H1 (cell line): ENCODE results near the gene MPND. TPM values are rescaled to one million over a fixed set of nuclear protein-coding genes. Genes with fewer than 3 reads are reported as not detected.

Experiments used
- CTCF ChIA-PET: fragments of 300-600 bp; sonication (Branson Sonifier 250); formaldehyde crosslinking; loops from one replicate; lab custom pipeline; 2021; ENCODE audit not compliant: partially characterized antibody; lab: Charles Lee
- POLR2A ChIA-PET: fragments of 300-600 bp; sonication (Branson Sonifier 250); formaldehyde crosslinking; loops from one replicate; lab custom pipeline; 2021; ENCODE audit warnings: inconsistent platforms; ENCODE audit not compliant: partially characterized antibody; lab: Charles Lee
- DNase-seq, 2 experiments: peaks; one replicate each; pipeline versions ENCODE4 v3.0.0 to v3.0.0-alpha.2; 2010 to 2022; ENCODE audit warnings: low spot score in 2 of 2, low read depth in 1 of 2, mixed read lengths in 1 of 2
- FAIRE-seq: peaks from 2 replicates; lab custom pipeline; 2011; peaks lifted over from hg19 to GRCh38; lab: Jason Lieb, UNC
- H2AFZ ChIP-seq: 2 replicates; pipeline ENCODE4 v1.8.1; 2012; ENCODE audit warnings: low read length, inconsistent platforms
- H2AK5ac ChIP-seq: 2 replicates; pipeline ENCODE4 v1.6.1; 2013; ENCODE audit warnings: low read depth, low read length
- H2BK120ac ChIP-seq: replicated peaks from 2 replicates; pipeline ENCODE3; 2013; ENCODE audit warnings: low read depth, low read length, inconsistent platforms
- H2BK12ac ChIP-seq: 2 replicates; pipeline ENCODE4 v1.6.1; 2013; ENCODE audit warnings: low read depth, low read length
- H2BK15ac ChIP-seq: 2 replicates; pipeline ENCODE4 v1.6.1; 2013; ENCODE audit warnings: low read length
- H2BK20ac ChIP-seq: 2 replicates; pipeline ENCODE4 v1.6.1; 2013; ENCODE audit warnings: low read length
- H2BK5ac ChIP-seq: 2 replicates; pipeline ENCODE4 v1.6.1; 2013; ENCODE audit warnings: low read depth, low read length
- H3K14ac ChIP-seq: 2 replicates; pipeline ENCODE4 v1.6.1; 2013; ENCODE audit warnings: inconsistent platforms; ENCODE audit not compliant: insufficient read length
- H3K18ac ChIP-seq: 2 replicates; pipeline ENCODE4 v1.6.1; 2013; ENCODE audit warnings: low read length; ENCODE audit errors: extremely low read depth
- H3K23ac ChIP-seq: 2 replicates; pipeline ENCODE4 v1.6.1; 2013; ENCODE audit warnings: inconsistent platforms; ENCODE audit not compliant: insufficient read length
- H3K23me2 ChIP-seq: 2 replicates; pipeline ENCODE4 v1.6.1; 2013; ENCODE audit warnings: low read depth, low read length
- H3K27ac ChIP-seq: 2 replicates; pipeline ENCODE4 v1.6.1; 2011; ENCODE audit warnings: low read depth, low read length, inconsistent platforms
- H3K27me3 ChIP-seq, 4 experiments: replicated peaks in 1 of 4; 1 replicate in 1 of 4; 2 replicates in 3 of 4; pipeline versions ENCODE4 v1.6.1 to v1.8.1; 2011 to 2013; ENCODE audit warnings: low read length in 3 of 4, mild to moderate bottlenecking in 3 of 4, inconsistent platforms in 2 of 4, mixed read lengths in 2 of 4, moderate library complexity in 1 of 4; ENCODE audit not compliant: control insufficient read depth in 3 of 4, insufficient read depth in 3 of 4; ENCODE audit errors: extremely low read depth in 1 of 4
- H3K36me3 ChIP-seq, 4 experiments: 2 replicates each; pipeline versions ENCODE4 v1.6.1 to v1.8.1; 2011 to 2013; ENCODE audit warnings: mild to moderate bottlenecking in 4 of 4, low read length in 3 of 4, moderate library complexity in 2 of 4, control low read depth in 1 of 4, inconsistent platforms in 1 of 4; ENCODE audit not compliant: insufficient read depth in 4 of 4, control insufficient read depth in 2 of 4
- H3K4ac ChIP-seq: replicated peaks from 2 replicates; pipeline ENCODE3; 2013; ENCODE audit warnings: low read length, low read depth, mixed read lengths, inconsistent platforms; ENCODE audit not compliant: insufficient read length
- H3K4me1 ChIP-seq, 4 experiments: replicated peaks in 1 of 4; 1 replicate in 1 of 4; 2 replicates in 3 of 4; pipeline versions ENCODE4 v1.6.1 to v1.8.1; 2011 to 2013; ENCODE audit warnings: low read length in 3 of 4, inconsistent platforms in 2 of 4, mixed read lengths in 1 of 4; ENCODE audit not compliant: insufficient read depth in 4 of 4, control insufficient read depth in 3 of 4
- H3K4me2 ChIP-seq, 2 experiments: 2 replicates each; pipeline versions ENCODE4 v1.6.1 to v1.8.1; 2011 to 2013; ENCODE audit warnings: low read depth in 2 of 2, low read length in 2 of 2, control low read depth in 1 of 2, inconsistent platforms in 1 of 2, mild to moderate bottlenecking in 1 of 2; ENCODE audit not compliant: insufficient read depth in 1 of 2
- H3K4me3 ChIP-seq, 4 experiments: fragments of 200-600, 300-600 bp in 1 of 4; sonication (generic), shearing (Covaris generic), sonication (Bioruptor Twin) in 1 of 4; 2 replicates each; pipeline versions ENCODE4 v1.5.1 to v1.8.1; 2011 to 2016; ENCODE audit warnings: low read length in 4 of 4, low read depth in 3 of 4, control low read depth in 2 of 4, inconsistent platforms in 2 of 4, mild to moderate bottlenecking in 2 of 4, mixed read lengths in 1 of 4, moderate library complexity in 1 of 4; ENCODE audit not compliant: insufficient read depth in 2 of 4; ENCODE audit errors: extremely low read depth in 1 of 4
- H3K56ac ChIP-seq: replicated peaks from 2 replicates; pipeline ENCODE3; 2013; ENCODE audit warnings: low read depth, mild to moderate bottlenecking, mixed read lengths, low read length, inconsistent platforms; ENCODE audit not compliant: insufficient read length
- H3K79me1 ChIP-seq: 2 replicates; pipeline ENCODE4 v1.6.1; 2013; ENCODE audit warnings: low read depth, low read length, control low read depth
- H3K79me2 ChIP-seq, 2 experiments: 2 replicates each; pipeline versions ENCODE4 v1.6.1 to v1.8.1; 2012 to 2013; ENCODE audit warnings: low read length in 2 of 2, mild to moderate bottlenecking in 2 of 2, inconsistent platforms in 1 of 2; ENCODE audit not compliant: insufficient read depth in 2 of 2, control insufficient read depth in 1 of 2
- H3K9ac ChIP-seq, 4 experiments: replicated peaks in 1 of 4; 1 replicate in 1 of 4; 2 replicates in 3 of 4; pipeline versions ENCODE4 v1.6.1 to v1.8.1; 2011 to 2013; ENCODE audit warnings: low read depth in 3 of 4, low read length in 3 of 4, control low read depth in 2 of 4, mild to moderate bottlenecking in 2 of 4, moderate library complexity in 2 of 4, inconsistent platforms in 1 of 4; ENCODE audit errors: extremely low read depth in 1 of 4
- H3K9me3 ChIP-seq, 2 experiments: 2 replicates each; pipeline versions ENCODE4 v1.6.1 to v1.8.1; 2012 to 2013; ENCODE audit warnings: mild to moderate bottlenecking in 2 of 2, moderate library complexity in 2 of 2, control low read depth in 1 of 2, inconsistent platforms in 1 of 2, low read depth in 1 of 2, low read length in 1 of 2, mixed read lengths in 1 of 2; ENCODE audit not compliant: insufficient read depth in 2 of 2
- H4K20me1 ChIP-seq, 2 experiments: replicated peaks in 1 of 2; 2 replicates each; pipeline versions ENCODE3 to v1.8.1; 2011 to 2013; ENCODE audit warnings: inconsistent platforms in 2 of 2, low read length in 2 of 2, mild to moderate bottlenecking in 1 of 2; ENCODE audit not compliant: insufficient read depth in 2 of 2, control insufficient read depth in 1 of 2
- H4K5ac ChIP-seq: 2 replicates; pipeline ENCODE4 v1.6.1; 2013; ENCODE audit warnings: low read length, low read depth, mixed read lengths, inconsistent platforms; ENCODE audit not compliant: insufficient read length
- H4K8ac ChIP-seq: 2 replicates; pipeline ENCODE4 v1.8.0; 2013; ENCODE audit warnings: mild to moderate bottlenecking, moderate library complexity, low read length, inconsistent platforms; ENCODE audit not compliant: insufficient read depth; ENCODE audit errors: extremely low read depth
- H4K91ac ChIP-seq: replicated peaks from 2 replicates; pipeline ENCODE3; 2013; ENCODE audit warnings: low read length, mixed read lengths, inconsistent platforms; ENCODE audit not compliant: insufficient read length
- CTBP2 ChIP-seq: IDR thresholded peaks from 2 replicates; pipeline ENCODE4 v1.7.0; 2011; ENCODE audit warnings: borderline replicate concordance, mild to moderate bottlenecking, moderate library complexity, mixed read lengths, low read length; ENCODE audit not compliant: insufficient read depth, insufficient read length
- GTF2F1 ChIP-seq: IDR thresholded peaks from 2 replicates; pipeline ENCODE4 v1.6.1; 2012; ENCODE audit warnings: low read depth, low read length, improper control_type of control experiment, borderline replicate concordance
- HDAC2 ChIP-seq, 2 experiments: fragments of 300-600 bp in 1 of 2; sonication (generic) in 1 of 2; IDR thresholded peaks; 2 replicates each; pipeline ENCODE4 v1.6.1; 2011 to 2012; ENCODE audit warnings: low read depth in 2 of 2, low read length in 2 of 2, mild to moderate bottlenecking in 2 of 2, moderate library complexity in 2 of 2, borderline replicate concordance in 1 of 2, inconsistent platforms in 1 of 2
- JUN ChIP-seq: IDR thresholded peaks from 2 replicates; pipeline ENCODE4 v1.6.1; 2011; ENCODE audit warnings: low read depth, mild to moderate bottlenecking, improper control_type of control experiment, low read length
- JUND ChIP-seq: IDR thresholded peaks from 2 replicates; pipeline ENCODE4 v1.6.1; 2011; ENCODE audit warnings: mild to moderate bottlenecking, improper control_type of control experiment, low read length
- NANOG ChIP-seq: IDR thresholded peaks from 2 replicates; pipeline ENCODE4 v1.6.1; 2011; ENCODE audit warnings: low read length, low read depth, mild to moderate bottlenecking, inconsistent platforms; ENCODE audit not compliant: insufficient read depth, poor library complexity, severe bottlenecking
- PHF8 ChIP-seq: fragments of 200-600 bp; sonication (generic); conservative IDR thresholded peaks from 2 replicates; pipeline ENCODE4 v1.7.1; 2012; ENCODE audit warnings: low read depth, mild to moderate bottlenecking, inconsistent platforms, low read length, moderate library complexity
- SAP30 ChIP-seq: fragments of 300-600 bp; sonication (generic); IDR thresholded peaks from 2 replicates; pipeline ENCODE4 v1.7.1; 2012; ENCODE audit warnings: low read length, moderate library complexity, mild to moderate bottlenecking, inconsistent platforms; ENCODE audit not compliant: insufficient read depth, insufficient replicate concordance
- SIN3A ChIP-seq, 2 experiments: IDR thresholded peaks in 1 of 2; conservative IDR thresholded peaks in 1 of 2; 2 replicates each; pipeline ENCODE4 v1.6.1; 2011 to 2012; ENCODE audit warnings: low read length in 2 of 2, improper control_type of control experiment in 1 of 2, low read depth in 1 of 2, mild to moderate bottlenecking in 1 of 2
- TAF1 ChIP-seq: IDR thresholded peaks from 2 replicates; pipeline ENCODE4 v1.6.1; 2011; ENCODE audit warnings: mild to moderate bottlenecking, low read depth, low read length
- YY1 ChIP-seq: IDR thresholded peaks from 2 replicates; pipeline ENCODE4 v1.6.1; 2011; ENCODE audit warnings: low read depth, mild to moderate bottlenecking, low read length
- WGBS, 2 experiments: shearing (Covaris generic) in 1 of 2; methylation state at CpG; one replicate each; pipeline versions ENCODE4 v1.1.6 to v1.1.7; 2013 to 2015; ENCODE audit warnings: low lambda C conversion rate in 2 of 2, mixed read lengths in 2 of 2, inconsistent platforms in 1 of 2, low coverage in 1 of 2, missing lambda C conversion rate in 1 of 2; ENCODE audit not compliant: insufficient replicate concordance in 2 of 2, insufficient coverage in 1 of 2, insufficient read length in 1 of 2; ENCODE audit errors: extremely low coverage in 1 of 2, missing lambda C conversion rate in 1 of 2; 5-methylcytosine and 5-hydroxymethylcytosine counted together
- polyA plus RNA-seq, 7 experiments: library from polyadenylated mRNA; depleted of rRNA in 3 of 7; stranded (reverse) in 5 of 7; unstranded in 2 of 7; fragments of >200 nt in 5 of 7; fragments of 200-250 nt in 2 of 7; gene quantifications; 1 replicate in 5 of 7; 2 replicates in 1 of 7; 4 replicates in 1 of 7; pipeline versions ENCODE4 v1.2.1 to v1.2.3, GENCODE V29; 2011 to 2013; ENCODE audit warnings: missing spikeins in 2 of 7, mixed read lengths in 2 of 7
- total RNA-seq: library from RNA; stranded (reverse); fragmentation: NEBNext Ultra II Directional; extraction: Animal tissue kit (Norgen Biotek cat#: 25700); gene quantifications from 2 replicates; pipeline ENCODE4 v1.2.1, GENCODE V29; 2021

MPND gene
- total and polyA plus RNA-seq, 2 of the 8 experiments (the other 6 are each of a cell fraction or from before 2014, with no cell fraction given), result 22.9 to 27.7 TPM

DNA sequence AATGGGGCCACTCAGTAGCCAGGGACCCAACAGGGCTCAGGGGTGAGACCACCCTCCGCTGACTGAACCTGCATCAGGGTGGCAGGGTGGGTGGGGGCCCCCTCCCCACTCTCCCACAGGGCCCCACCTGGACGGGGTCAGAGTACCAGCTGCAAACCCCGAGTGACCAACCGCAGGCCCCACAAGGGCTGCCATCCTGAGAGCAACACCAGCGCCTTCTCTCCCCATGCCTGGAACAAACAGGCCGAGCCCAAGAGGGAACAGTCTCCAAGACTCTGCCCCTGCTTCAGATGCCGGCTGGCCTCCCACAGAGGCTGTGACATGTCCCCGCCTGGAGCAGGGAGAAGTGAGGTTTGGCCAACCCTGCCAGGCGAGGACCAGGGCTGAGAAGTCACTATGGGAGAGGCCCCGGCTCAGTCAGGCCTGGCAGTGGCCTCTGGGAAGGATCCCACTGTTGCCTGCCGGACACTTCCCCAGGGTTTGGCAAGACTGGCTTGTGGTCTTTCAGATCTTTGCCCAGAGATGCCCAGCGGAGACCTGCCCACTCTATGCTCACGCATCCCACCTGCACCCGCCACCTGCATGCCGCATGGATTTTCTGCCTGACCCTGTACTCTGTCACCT, 27.2 kb downstream of the MPND start:
- no peak overlapping the region for H3K14ac ChIP-seq
- H4K91ac ChIP-seq, result no peak overlapping the region
- peak in 1 of 2 experiments; percentile 44 for DNase-seq
- no peak for FAIRE-seq
- H3K9me3 ChIP-seq, result no peaks in the 10 kb centered on the region
- no peak overlapping the region for H3K4me2 ChIP-seq
- no peak overlapping the region for H2BK20ac ChIP-seq
- H2BK120ac ChIP-seq, result no peak overlapping the region
- H2AFZ ChIP-seq, result no peak overlapping the region
- H3K4me3 ChIP-seq, result no peak overlapping the region
- H3K4me1 ChIP-seq, result peaks cover 0 to 30% (median 24%) of the 10 kb centered on the region in 4 experiments; a peak in 6 of 7 replicates
- H3K23me2 ChIP-seq, result no peaks in the 10 kb centered on the region
- no peaks in the 10 kb centered on the region for H3K27me3 ChIP-seq
- H3K23ac ChIP-seq, result no peak overlapping the region
- H3K9ac ChIP-seq, result no peak overlapping the region; a peak in 1 of 7 replicates
- no peak overlapping the region for H4K8ac ChIP-seq
- ChIA-PET CTCF (interaction anchor here (0.7 to 1.8 kb wide), 14 partner anchors 9 to 104 kb away, joined by 3 to 6 read pairs (median 4); no protein-coding TSS in a partner anchor), POLR2A (interaction anchor here (0.8 to 4.1 kb wide), 10 partner anchors 9 to 107 kb away, joined by 3 to 18 read pairs (median 5); partner anchors contain the start of gene MPND)
- no peak overlapping the region for H3K27ac ChIP-seq
- no peak overlapping the region for H2BK5ac ChIP-seq
- no peak overlapping the region for H2AK5ac ChIP-seq
- 99% methylated on average over 12 of the region's 15 CpGs; no CpG with 5 or more reads in 1 of the 2 experiments for WGBS, 2 experiments
- peaks cover 0 to 17% of the 10 kb centered on the region in 2 experiments; a peak in 1 of 4 replicates for H3K79me2 ChIP-seq
- H3K79me1 ChIP-seq, result peaks cover 35% of the 10 kb centered on the region
- H2BK12ac ChIP-seq, result no peak overlapping the region
- peaks cover 0 to 6% (median 2%) of the 10 kb centered on the region in 4 experiments; a peak in 2 of 8 replicates for H3K36me3 ChIP-seq
- no peak overlapping the region for H2BK15ac ChIP-seq
- H3K18ac ChIP-seq, result no peak overlapping the region
- no peak overlapping the region for H3K4ac ChIP-seq
- no peak overlapping the region for H3K56ac ChIP-seq
- no peak overlapping the region for H4K5ac ChIP-seq
- peaks cover 26 to 37% of the 10 kb centered on the region in 2 experiments for H4K20me1 ChIP-seq
- TF ChIP-seq PHF8, result no peak
- no peak for TF ChIP-seq HDAC2 (IDR thresholded peaks at IDR 0.05; ENCODE audit: borderline replicate concordance in 1 of 2, low read depth in 2 of 2, low read length in 2 of 2)
- TF ChIP-seq JUND, result no peak
- no peak for TF ChIP-seq YY1
- no peak for TF ChIP-seq SAP30
- TF ChIP-seq NANOG, result no peak
- no peak for TF ChIP-seq GTF2F1
- no peak for TF ChIP-seq SIN3A (conservative IDR thresholded peaks at IDR 0.05 in 1 of 2, IDR thresholded peaks at IDR 0.05 in 1 of 2; ENCODE audit: low read depth in 1 of 2, low read length in 2 of 2)
- TF ChIP-seq JUN, result no peak
- no peak for TF ChIP-seq CTBP2
- TF ChIP-seq TAF1, result no peak
